ENCODE measurements around the gene MICU2. TPM values are rescaled to one million over a fixed set of nuclear protein-coding genes. Genes with fewer than 3 reads are reported as not detected.
A peak's percentile ranks its signal among the peaks of the same experiment; 100 is the strongest.

Gene MICU2
- total and polyA plus RNA-seq, 2 of the 13 experiments (the other 11 are each of a cell fraction or from before 2014, with no cell fraction given): 31.7 to 42.4 TPM

DNA sequence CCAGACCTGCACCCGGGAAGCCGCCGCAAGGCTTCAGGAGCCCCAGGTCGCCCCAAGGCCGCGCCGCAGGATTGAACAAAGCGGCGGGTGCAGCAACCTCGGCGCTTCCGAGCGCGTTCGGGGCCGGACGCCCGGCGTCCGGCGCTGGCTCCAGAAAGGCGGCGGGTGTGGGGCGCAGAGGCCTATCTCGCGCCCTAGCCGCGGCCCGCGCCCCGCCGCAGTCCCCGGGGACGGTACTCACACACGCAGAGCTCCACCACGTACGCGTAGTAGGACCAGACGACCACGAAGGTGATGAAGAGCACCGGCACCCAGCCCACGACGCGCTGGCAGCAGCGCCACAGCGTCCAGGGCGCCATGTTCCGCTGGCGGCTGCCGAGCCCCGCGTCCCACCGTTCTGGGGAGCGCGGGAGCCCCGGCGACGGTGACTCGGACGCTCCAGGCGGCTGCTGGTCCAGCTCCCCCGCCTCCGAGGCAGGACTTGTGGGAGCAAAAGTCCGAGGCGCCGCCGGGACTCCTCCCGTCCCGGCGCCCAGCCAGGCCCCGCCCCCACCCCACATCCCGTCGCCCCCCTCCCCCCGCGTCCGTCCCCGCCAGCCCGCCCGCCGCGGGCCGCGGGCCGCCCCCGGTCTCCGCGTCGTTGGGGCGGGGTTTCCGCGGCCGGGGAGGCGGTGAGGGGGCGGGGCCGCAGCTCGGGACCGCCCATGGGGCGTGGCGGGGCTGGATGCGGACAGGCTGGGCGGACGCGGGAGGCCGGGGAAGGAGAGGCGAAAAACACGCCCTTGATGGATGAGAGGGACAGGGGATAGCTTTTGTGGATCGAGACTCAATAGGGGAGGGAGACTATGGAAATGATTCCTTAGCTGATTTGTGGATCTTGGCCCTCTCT lies 144.9 kb downstream of the MICU2 start, which contains the start of gene ZDHHC20 (continued):
- TF ChIP-seq ESRRA (CRISPR knock-in tag; IDR thresholded peaks at IDR 0.05; ENCODE audit: low read depth) (no peak), HNRNPL (IDR thresholded peaks at IDR 0.05; ENCODE audit: low read depth, low read length) (no peak), ZNF556 (CRISPR knock-in tag; IDR thresholded peaks at IDR 0.05; ENCODE audit: borderline replicate concordance) (no peak), NFKBIZ (CRISPR knock-in tag; IDR thresholded peaks at IDR 0.05) (no peak), ATF7 (IDR thresholded peaks at IDR 0.05) (no peak), ATF7 (CRISPR knock-in tag; IDR thresholded peaks at IDR 0.05) (no peak), ZFP82 (CRISPR knock-in tag; IDR thresholded peaks at IDR 0.05; ENCODE audit: borderline replicate concordance) (no peak), SMARCE1 (IDR thresholded peaks at IDR 0.05; ENCODE audit: borderline replicate concordance) (no peak), TBP (CRISPR knock-in tag; IDR thresholded peaks at IDR 0.05) (no peak), ZNF879 (CRISPR knock-in tag; IDR thresholded peaks at IDR 0.05) (0 out of 2 replicates have a peak, but pooled peaks have one; percentile 46), ZNF207 (IDR thresholded peaks at IDR 0.05; ENCODE audit: borderline replicate concordance) (no peak), MYNN (CRISPR knock-in tag; IDR thresholded peaks at IDR 0.05; ENCODE audit: low read depth) (no peak), ZNF7 (CRISPR knock-in tag; IDR thresholded peaks at IDR 0.05) (no peak), HNRNPH1 (optimal IDR thresholded peaks at IDR 0.05; ENCODE audit: low read depth, low read length) (no peak), DNMT3B (CRISPR knock-in tag; conservative IDR thresholded peaks at IDR 0.05) (no peak), RCOR2 (CRISPR knock-in tag; IDR thresholded peaks at IDR 0.05) (no peak), ZNF549 (CRISPR knock-in tag; IDR thresholded peaks at IDR 0.05) (no peak), TARDBP (CRISPR knock-in tag; IDR thresholded peaks at IDR 0.05) (peak; percentile 26; the same call in 1 of the 2 replicates), SIX1 (CRISPR knock-in tag; IDR thresholded peaks at IDR 0.05; ENCODE audit: borderline replicate concordance) (no peak)
- TF ChIP-seq, protein P1, sequence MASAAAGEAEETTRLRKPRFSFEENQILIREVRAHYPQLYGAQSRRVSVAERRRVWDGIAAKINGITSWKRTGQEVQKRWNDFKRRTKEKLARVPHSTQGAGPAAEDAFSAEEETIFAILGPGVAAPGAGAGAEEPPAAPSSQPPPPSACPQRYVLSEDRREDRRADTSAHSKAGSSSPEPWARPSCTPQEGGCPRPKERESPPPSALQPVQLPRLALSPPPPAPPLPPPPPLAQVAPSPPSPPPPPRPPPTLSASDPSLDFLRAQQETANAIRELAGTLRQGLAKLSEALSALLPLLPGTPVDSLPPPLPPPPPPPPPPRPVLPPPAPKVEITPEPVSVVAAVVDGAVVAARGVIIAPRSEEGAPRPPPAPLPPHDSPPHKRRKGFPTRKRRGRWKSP (CRISPR knock-in tag; IDR thresholded peaks at IDR 0.05): peak; percentile 66; the same call in 1 of the 2 replicates
- TF ChIP-seq, protein P2, sequence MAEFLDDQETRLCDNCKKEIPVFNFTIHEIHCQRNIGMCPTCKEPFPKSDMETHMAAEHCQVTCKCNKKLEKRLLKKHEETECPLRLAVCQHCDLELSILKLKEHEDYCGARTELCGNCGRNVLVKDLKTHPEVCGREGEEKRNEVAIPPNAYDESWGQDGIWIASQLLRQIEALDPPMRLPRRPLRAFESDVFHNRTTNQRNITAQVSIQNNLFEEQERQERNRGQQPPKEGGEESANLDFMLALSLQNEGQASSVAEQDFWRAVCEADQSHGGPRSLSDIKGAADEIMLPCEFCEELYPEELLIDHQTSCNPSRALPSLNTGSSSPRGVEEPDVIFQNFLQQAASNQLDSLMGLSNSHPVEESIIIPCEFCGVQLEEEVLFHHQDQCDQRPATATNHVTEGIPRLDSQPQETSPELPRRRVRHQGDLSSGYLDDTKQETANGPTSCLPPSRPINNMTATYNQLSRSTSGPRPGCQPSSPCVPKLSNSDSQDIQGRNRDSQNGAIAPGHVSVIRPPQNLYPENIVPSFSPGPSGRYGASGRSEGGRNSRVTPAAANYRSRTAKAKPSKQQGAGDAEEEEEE (CRISPR knock-in tag; IDR thresholded peaks at IDR 0.05; ENCODE audit: borderline replicate concordance): no peak
- TF ChIP-seq, protein P3, sequence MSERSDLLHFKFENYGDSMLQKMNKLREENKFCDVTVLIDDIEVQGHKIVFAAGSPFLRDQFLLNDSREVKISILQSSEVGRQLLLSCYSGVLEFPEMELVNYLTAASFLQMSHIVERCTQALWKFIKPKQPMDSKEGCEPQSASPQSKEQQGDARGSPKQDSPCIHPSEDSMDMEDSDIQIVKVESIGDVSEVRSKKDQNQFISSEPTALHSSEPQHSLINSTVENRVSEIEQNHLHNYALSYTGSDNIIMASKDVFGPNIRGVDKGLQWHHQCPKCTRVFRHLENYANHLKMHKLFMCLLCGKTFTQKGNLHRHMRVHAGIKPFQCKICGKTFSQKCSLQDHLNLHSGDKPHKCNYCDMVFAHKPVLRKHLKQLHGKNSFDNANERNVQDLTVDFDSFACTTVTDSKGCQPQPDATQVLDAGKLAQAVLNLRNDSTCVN (CRISPR knock-in tag; IDR thresholded peaks at IDR 0.05; ENCODE audit: borderline replicate concordance): 0 out of 2 replicates have a peak, but pooled peaks have one; percentile 24
- TF ChIP-seq, protein P4, sequence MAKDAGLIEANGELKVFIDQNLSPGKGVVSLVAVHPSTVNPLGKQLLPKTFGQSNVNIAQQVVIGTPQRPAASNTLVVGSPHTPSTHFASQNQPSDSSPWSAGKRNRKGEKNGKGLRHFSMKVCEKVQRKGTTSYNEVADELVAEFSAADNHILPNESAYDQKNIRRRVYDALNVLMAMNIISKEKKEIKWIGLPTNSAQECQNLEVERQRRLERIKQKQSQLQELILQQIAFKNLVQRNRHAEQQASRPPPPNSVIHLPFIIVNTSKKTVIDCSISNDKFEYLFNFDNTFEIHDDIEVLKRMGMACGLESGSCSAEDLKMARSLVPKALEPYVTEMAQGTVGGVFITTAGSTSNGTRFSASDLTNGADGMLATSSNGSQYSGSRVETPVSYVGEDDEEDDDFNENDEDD (CRISPR knock-in tag; IDR thresholded peaks at IDR 0.05; ENCODE audit: borderline replicate concordance): no peak
- TF ChIP-seq, protein P5, sequence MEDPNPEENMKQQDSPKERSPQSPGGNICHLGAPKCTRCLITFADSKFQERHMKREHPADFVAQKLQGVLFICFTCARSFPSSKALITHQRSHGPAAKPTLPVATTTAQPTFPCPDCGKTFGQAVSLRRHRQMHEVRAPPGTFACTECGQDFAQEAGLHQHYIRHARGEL (CRISPR knock-in tag; IDR thresholded peaks at IDR 0.05): no peak

Data from HepG2 (cell line).